Epithelial cell of umbilical artery (primary cell): ENCODE measurements around the gene DOLK. TPM values are rescaled to one million over a fixed set of nuclear protein-coding genes. Genes with fewer than 3 reads are reported as not detected.

Experiments used
- total RNA-seq: library from RNA; depleted of rRNA; stranded (reverse); fragments of >200 nt; gene quantifications from 2 replicates; pipeline ENCODE4 v1.2.3, GENCODE V29; 2014

The DOLK gene
- 29.6 and 46.4 TPM in 2 replicates for total RNA-seq

DNA sequence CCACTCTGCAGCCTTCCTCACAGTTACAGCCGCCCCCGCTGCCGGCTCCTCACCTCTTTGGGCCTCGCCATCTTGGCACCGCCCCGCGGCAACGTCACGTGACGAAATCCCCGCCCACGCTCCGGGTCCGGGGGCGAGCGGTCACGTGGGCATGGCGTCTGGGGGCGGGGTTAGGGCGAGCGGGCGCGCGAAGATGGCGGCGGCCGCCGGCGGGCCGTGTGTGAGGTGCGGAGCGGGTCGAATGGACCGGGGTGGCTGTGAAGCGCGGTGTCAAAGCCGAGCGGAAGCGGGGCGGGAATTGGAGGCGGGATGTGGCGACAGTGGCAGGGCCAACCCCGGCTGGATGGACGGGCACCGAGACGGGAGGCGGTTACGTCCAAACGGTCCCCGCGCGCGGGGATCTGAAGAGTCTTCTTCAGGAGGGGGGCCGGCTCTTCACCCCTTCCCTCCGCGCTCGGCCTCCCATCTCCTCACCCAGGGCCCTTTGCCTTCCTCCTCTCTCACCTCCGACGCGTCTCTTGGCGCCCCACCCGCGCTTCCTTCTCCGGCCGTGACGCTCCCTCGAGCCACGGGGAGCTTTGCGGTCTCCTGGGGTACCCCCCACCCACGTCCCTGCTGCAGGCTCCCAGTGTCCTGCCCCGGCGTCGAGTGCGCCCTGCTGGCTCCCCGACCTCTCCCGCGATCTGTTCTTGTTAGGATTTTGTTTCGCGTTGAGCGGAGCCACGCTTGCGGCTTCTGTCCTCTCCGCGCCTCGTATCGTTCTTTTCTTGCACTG is at the start of gene DOLK, which contains the start of gene NUP188:
Gene DOLK (minus strand): TSS at position 77 of the 775 bp plus-strand sequence. CDS start 300 bp downstream, outside the sequence.
Gene NUP188 (plus strand): TSS at position 173 of the 775 bp plus-strand sequence. CDS start 21 bp downstream, at position 194.

DNA sequence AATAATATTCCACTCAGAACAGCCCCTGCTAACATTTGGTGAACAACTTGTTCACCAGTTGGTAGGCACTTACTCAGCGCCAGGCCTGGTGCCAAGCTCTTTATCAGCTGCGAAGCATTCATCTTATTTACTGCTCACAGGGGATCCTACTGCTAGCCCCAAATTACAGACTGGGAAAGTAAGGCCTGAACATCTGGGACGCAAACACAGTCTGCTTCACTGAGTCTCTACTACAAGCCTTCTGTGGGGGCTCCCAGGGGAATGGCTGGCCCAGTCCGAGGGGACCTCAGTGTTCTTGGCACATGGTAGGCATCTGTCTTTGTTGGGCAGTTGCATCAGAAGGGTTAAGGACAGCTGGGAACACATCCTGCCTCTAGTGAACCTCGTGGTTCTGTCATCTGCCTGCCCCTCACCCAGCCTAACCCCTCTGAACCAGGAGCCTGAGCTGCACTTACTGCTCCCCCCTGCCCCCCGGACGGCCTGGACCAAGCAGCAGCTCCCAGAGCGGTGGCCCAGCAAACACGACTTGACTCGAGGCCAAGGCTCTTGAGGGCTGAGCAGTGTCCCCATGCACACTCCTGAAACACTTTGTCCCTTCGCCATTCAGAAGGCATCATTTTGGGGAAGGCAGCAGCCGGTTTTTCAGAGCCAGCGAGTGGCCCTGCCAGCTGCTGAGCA is 26.9 kb downstream of the DOLK start, which contains the start of gene PHYHD1:
Gene PHYHD1 (plus strand): TSS at position 602 of the 678 bp plus-strand sequence. CDS start 1,342 bp downstream, outside the sequence.

Other genes starting within 250 kb of the DOLK start
- 17.0 and 17.9 TPM in 2 replicates for gene PKN3, start 245.1 kb downstream of the DOLK start, total RNA-seq
- gene ZDHHC12, start 223.5 kb downstream of the DOLK start, total RNA-seq: 25.1 and 40.0 TPM in 2 replicates
- gene ZER1, start 175.7 kb downstream of the DOLK start, total RNA-seq: 8.1 and 13.4 TPM in 2 replicates
- 8.8 and 12.9 TPM in 2 replicates for gene TBC1D13, start 160.3 kb downstream of the DOLK start, total RNA-seq
- 25.2 and 37.7 TPM in 2 replicates for gene ENDOG, start 129.1 kb downstream of the DOLK start, total RNA-seq
- gene SPOUT1, start 117.8 kb downstream of the DOLK start, total RNA-seq: 17.9 and 23.7 TPM in 2 replicates
- gene KYAT1, start 65.7 kb downstream of the DOLK start, total RNA-seq: 10.8 and 11.7 TPM in 2 replicates
- 85.0 and 88.0 TPM in 2 replicates for gene LRRC8A, start 65.5 kb downstream of the DOLK start, total RNA-seq
- not detected in 2 replicates for gene PHYHD1, start 26.6 kb downstream of the DOLK start, total RNA-seq
- gene NUP188, start 96 bp upstream of the DOLK start, total RNA-seq: 32.5 and 35.7 TPM in 2 replicates
- 30.5 and 36.1 TPM in 2 replicates for gene SH3GLB2, start 80.7 kb upstream of the DOLK start, total RNA-seq
- 17.9 and 19.5 TPM in 2 replicates for gene MIGA2, start 89.0 kb upstream of the DOLK start, total RNA-seq
- 8.4 and 10.1 TPM in 2 replicates for gene DOLPP1, start 133.5 kb upstream of the DOLK start, total RNA-seq
- gene CRAT, start 163.2 kb upstream of the DOLK start, total RNA-seq: 22.3 and 28.3 TPM in 2 replicates
- 78.3 and 89.1 TPM in 2 replicates for gene PTPA, start 163.8 kb upstream of the DOLK start, total RNA-seq
- gene IER5L, start 230.7 kb upstream of the DOLK start, total RNA-seq: 10.7 and 18.7 TPM in 2 replicates